OCI-M1 (cell line): ENCODE results near the gene PPP1CC.

Experiments used
- DNase-seq: peaks from one replicate; lab custom pipeline; 2025; lab: John Stamatoyannopoulos, UW

PPP1CC gene

GRCh38 chr12:110754101-110754793, 11.6 kb upstream of the PPP1CC start:
- DNase-seq, result no peak

- no peak for DNase-seq
These were observed 8.2 kb upstream of the PPP1CC start for GRCh38 chr12:110750784-110751461.

GRCh38 chr12:110746550-110746949, 3.9 kb upstream of the PPP1CC start:
- no peak for DNase-seq

- DNase-seq, result no peak
These were observed 3.0 kb upstream of the PPP1CC start for GRCh38 chr12:110745542-110746284.

GRCh38 chr12:110744601-110745264, 2.0 kb upstream of the PPP1CC start:
- DNase-seq, result no peak

- DNase-seq, result no peak
These were observed 1.5 kb upstream of the PPP1CC start for GRCh38 chr12:110744151-110744571.

- DNase-seq, result peak; percentile 61
These were observed 941 bp upstream of the PPP1CC start for GRCh38 chr12:110743571-110744093.

GRCh38 chr12:110742096-110742717, 484 bp downstream of the PPP1CC start:
- DNase-seq, result no peak

GRCh38 chr12:110741341-110742095, 1.2 kb downstream of the PPP1CC start:
- peak; percentile 70 for DNase-seq

GRCh38 chr12:110739894-110740293, 2.8 kb downstream of the PPP1CC start:
- no peak for DNase-seq

GRCh38 chr12:110739488-110739887, 3.2 kb downstream of the PPP1CC start:
- DNase-seq, result no peak

GRCh38 chr12:110737532-110737931, 5.2 kb downstream of the PPP1CC start:
- DNase-seq, result peak; percentile 4

- peak; percentile 14 for DNase-seq
These were observed 5.7 kb downstream of the PPP1CC start for GRCh38 chr12:110737016-110737415.

- no peak for DNase-seq
These were observed 8.8 kb downstream of the PPP1CC start for GRCh38 chr12:110733900-110734299.

- no peak for DNase-seq
These were observed 9.5 kb downstream of the PPP1CC start for GRCh38 chr12:110733089-110733715.

GRCh38 chr12:110732572-110732971, 10.1 kb downstream of the PPP1CC start:
- DNase-seq, result no peak

- no peak for DNase-seq
These were observed 11.2 kb downstream of the PPP1CC start for GRCh38 chr12:110731479-110731878.

- DNase-seq, result no peak
These were observed 14.1 kb downstream of the PPP1CC start for GRCh38 chr12:110728628-110729027.

GRCh38 chr12:110726708-110727369, 15.9 kb downstream of the PPP1CC start:
- no peak for DNase-seq

- no peak for DNase-seq
These were observed 16.7 kb downstream of the PPP1CC start for GRCh38 chr12:110726028-110726427.
